Fibroblast of gingiva (primary cell): ENCODE results near the gene SORBS2.

ENCODE experiments used
- DNase-seq: peaks from one replicate; pipeline ENCODE4 v3.0.0-alpha.2; 2011; ENCODE audit warnings: low read depth

SORBS2 gene

GRCh38 chr4:185738820-185739219 is 73.2 kb downstream of the SORBS2 start:
- DNase-seq, result no peak

- DNase-seq, result peak; percentile 85
Measured at GRCh38 chr4:185738038-185738552, 73.9 kb downstream of the SORBS2 start.

GRCh38 chr4:185737489-185738037 is 74.4 kb downstream of the SORBS2 start:
- no peak for DNase-seq

- DNase-seq, result no peak
Measured at GRCh38 chr4:185736882-185737281, 75.1 kb downstream of the SORBS2 start.

GRCh38 chr4:185735866-185736400 is 76.1 kb downstream of the SORBS2 start:
- no peak for DNase-seq

GRCh38 chr4:185734930-185735329 is 77.1 kb downstream of the SORBS2 start:
- no peak for DNase-seq

GRCh38 chr4:185734214-185734613 is 77.8 kb downstream of the SORBS2 start:
- DNase-seq, result no peak

- peak; percentile 42 for DNase-seq
Measured at GRCh38 chr4:185730849-185731608, 81.0 kb downstream of the SORBS2 start.

- DNase-seq, result peak; percentile 30
Measured at GRCh38 chr4:185730387-185730786, 81.6 kb downstream of the SORBS2 start.

- no peak for DNase-seq
Measured at GRCh38 chr4:185729391-185729804, 82.6 kb downstream of the SORBS2 start.

GRCh38 chr4:185728893-185729292 is 83.1 kb downstream of the SORBS2 start:
- no peak for DNase-seq

- DNase-seq, result peak; percentile 53
Measured at GRCh38 chr4:185726931-185727330, 85.1 kb downstream of the SORBS2 start.

GRCh38 chr4:185723631-185724260 is 88.2 kb downstream of the SORBS2 start:
- DNase-seq, result no peak

- peak; percentile 75 for DNase-seq
Measured at GRCh38 chr4:185722029-185722316, 90.0 kb downstream of the SORBS2 start.

GRCh38 chr4:185721190-185722028 is 90.6 kb downstream of the SORBS2 start:
- DNase-seq, result peak; percentile 71

GRCh38 chr4:185719500-185719858 is 92.5 kb downstream of the SORBS2 start:
- DNase-seq, result no peak

GRCh38 chr4:185718578-185719499 is 93.2 kb downstream of the SORBS2 start:
- DNase-seq, result no peak

GRCh38 chr4:185717377-185717741 is 94.6 kb downstream of the SORBS2 start:
- no peak for DNase-seq

- no peak for DNase-seq
Measured at GRCh38 chr4:185716577-185717376, 95.2 kb downstream of the SORBS2 start.

GRCh38 chr4:185716141-185716551 is 95.8 kb downstream of the SORBS2 start:
- no peak for DNase-seq
